GM21528 (cell line): Measurements from ENCODE around the gene RAB3D.
"Not testable (repeated sequence)": the region's sequence is repeated elsewhere in the genome, so short reads cannot be mapped to it uniquely, and the experiment has no call there.

Source experiments
- ATAC-seq: cut with Tn5 transposase; IDR thresholded peaks from one replicate; pipeline ENCODE4 v1.9.1; 2021; ENCODE audit warnings: mild to moderate bottlenecking, moderate library complexity; ENCODE audit not compliant: unreplicated experiment, low FRiP score

Gene RAB3D

DNA sequence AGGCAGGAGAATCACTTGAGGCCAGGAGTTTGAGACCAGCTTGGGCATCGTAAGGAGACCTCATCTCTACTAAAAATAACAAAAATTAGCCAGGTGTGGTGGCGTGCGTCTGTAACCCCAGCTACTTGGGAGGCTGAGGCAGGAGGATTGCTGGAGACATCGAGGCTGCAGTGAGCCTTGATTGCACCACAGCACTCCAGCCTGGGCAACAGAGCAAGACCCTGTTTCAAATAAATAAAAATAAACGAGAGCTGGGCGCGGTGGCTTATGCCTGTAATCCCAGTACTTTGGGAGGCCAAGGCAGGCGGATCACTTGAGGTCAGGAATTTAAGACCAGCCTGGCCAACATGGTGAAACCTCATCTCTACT is 626 bp upstream of the RAB3D start:
- not testable (repeated sequence) for ATAC-seq

DNA sequence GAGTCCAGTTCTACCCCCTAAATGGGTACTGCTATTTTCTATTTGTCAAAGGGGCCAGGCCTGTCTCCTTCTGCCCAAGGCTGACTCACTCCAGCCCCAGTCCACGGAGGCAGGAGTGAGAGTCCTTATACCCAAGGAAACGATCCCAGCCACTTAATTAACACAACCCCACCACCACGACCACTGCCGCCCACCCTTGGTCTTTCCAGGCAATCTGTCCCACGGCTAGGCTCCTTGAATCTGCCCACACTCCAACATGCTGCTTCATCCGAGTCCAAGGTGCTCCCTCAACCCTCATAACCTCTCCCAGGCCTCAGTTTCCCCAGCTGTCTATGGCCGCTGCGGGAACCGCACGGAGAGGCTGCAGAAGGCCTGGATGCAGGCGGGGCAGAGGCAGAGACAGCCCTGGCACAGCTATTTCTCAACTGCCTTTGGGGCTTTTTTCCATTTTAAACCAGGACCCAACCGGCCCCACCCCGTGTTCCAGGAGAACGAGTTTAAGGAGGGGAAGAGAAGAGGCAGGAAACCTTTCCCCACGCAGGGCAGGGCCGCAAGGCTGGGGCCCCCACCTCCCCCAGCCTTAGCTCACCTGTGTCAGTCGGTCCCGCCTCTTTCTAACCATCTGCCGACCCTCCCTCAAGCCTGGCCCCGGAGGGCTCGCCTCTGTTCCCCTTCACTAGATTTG is 746 bp downstream of the RAB3D start:
- ATAC-seq = no peak

DNA sequence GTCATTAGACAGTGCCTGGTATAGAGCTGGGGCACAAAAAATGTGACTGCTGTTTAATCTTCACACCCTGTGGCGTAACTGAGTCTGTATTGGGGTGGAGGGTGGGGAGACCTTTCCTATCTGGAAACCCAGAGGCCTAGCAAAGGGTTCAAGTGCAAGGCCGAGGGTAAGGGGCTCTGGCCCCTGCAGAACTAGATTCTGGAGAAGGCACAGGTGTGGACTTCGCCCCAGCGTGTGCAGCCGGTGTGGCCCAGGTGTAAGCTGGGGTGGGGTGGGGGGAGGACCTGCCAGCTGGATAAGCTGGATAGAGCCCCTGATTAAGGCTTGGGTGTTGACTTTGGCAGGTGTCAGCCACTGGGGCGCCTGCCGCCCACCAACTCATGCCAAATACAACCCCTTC is 1.3 kb downstream of the RAB3D start:
- no peak for ATAC-seq

- ATAC-seq = no peak
Measured at GRCh38 chr19:11337080-11337479, 2.4 kb downstream of the RAB3D start.

GRCh38 chr19:11335449-11336146 is 3.9 kb downstream of the RAB3D start:
- no peak for ATAC-seq

DNA sequence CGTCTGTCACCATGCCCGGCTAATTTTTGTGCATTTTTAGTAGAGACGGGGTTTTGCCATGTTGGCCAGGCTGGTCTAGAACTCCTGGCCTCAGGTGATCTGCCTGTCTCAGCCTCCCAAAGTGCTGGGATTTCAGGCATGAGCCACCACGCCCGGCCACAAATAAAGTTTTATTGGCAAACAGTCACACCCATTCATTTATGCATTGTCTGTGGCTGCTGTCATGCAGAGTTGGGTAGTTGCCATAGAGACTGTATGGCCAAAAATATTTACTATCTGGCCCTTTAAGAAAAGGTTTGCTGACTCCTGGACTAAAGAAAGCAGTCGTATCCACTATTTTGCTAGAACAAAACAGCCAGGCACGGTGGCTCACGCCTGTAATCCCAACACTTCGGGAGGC is 5.6 kb downstream of the RAB3D start:
- ATAC-seq = not testable (repeated sequence)

- ATAC-seq = no peak
Measured at GRCh38 chr19:11332822-11333221, 6.6 kb downstream of the RAB3D start.

DNA sequence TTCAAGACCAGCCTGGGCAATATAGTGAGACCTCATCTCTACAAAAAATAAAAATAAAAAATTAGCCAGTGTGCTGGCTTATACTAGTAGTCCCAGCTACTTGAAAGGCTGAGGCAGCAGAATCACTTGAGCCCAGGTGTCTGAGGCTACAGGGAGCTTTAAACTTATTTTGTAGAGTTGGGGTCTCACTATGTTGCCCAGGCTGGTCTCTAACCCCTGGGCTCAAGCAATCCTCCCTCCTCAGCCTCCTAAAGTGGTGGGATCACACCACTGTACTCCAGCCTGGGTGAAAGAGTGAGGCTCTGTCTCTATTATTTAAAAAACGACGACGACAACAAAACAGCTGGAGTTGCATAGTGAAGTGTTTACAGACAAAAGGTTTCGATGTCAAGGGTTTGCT is 8.0 kb downstream of the RAB3D start:
- ATAC-seq = no peak

- ATAC-seq = no peak
Measured at GRCh38 chr19:11330127-11330526, 9.3 kb downstream of the RAB3D start.

- ATAC-seq = no peak
Measured at GRCh38 chr19:11325544-11325943, 13.9 kb downstream of the RAB3D start.

- ATAC-seq = no peak
Measured at GRCh38 chr19:11324748-11325389, 14.6 kb downstream of the RAB3D start.

DNA sequence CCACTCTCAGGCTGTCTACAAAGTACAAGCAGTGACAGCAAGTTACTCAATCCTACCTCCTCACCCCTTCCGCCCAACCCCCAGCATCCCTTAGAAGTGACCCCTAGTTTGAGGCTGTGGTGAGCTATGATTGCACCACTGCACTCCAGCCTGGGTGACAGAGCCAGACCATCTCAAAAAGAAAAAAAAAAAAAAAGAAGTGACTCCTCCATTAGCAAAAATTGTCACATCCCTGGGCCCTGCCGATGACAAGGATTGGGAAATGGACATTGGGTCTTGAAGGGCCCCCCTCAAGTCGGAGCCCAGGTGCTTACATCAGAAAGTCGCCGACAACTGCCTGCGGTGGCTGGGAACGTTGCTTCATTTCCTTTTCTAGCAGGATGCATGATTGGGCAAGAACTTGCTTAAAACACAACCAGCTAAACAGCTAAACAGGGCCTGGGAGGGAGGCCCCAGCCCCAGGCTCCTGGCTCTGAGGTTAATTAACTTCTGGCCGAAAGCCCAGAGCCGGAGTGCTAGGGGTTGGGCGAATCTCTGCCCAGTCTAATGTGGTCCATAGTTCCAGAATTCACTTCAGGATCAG is 15.3 kb downstream of the RAB3D start:
- ATAC-seq = no peak

DNA sequence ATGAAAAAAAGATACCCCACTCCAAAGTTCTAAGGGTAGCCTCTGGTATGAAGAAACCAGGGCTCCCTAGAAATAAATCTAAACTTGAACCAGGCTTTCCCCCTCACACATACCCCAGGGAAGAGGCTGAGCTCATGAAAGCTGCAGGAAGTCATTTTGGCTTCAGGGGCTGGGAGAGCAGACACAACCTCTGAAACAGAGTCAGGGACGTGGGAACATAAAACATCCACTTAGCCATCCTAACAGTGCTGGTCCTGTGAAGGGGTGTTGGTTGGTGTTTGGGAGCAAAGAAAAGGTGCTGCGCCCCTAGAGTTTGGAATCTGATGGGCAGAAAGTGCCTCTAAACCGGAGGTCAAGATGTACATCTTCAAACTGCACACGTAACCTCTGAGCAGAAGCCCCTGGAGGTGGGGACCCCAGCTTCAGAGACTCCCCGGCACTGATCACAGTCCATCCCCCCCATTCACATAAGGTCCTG is 15.8 kb downstream of the RAB3D start:
- no peak for ATAC-seq

GRCh38 chr19:11322269-11323024 is 17.0 kb downstream of the RAB3D start:
- no peak for ATAC-seq

DNA sequence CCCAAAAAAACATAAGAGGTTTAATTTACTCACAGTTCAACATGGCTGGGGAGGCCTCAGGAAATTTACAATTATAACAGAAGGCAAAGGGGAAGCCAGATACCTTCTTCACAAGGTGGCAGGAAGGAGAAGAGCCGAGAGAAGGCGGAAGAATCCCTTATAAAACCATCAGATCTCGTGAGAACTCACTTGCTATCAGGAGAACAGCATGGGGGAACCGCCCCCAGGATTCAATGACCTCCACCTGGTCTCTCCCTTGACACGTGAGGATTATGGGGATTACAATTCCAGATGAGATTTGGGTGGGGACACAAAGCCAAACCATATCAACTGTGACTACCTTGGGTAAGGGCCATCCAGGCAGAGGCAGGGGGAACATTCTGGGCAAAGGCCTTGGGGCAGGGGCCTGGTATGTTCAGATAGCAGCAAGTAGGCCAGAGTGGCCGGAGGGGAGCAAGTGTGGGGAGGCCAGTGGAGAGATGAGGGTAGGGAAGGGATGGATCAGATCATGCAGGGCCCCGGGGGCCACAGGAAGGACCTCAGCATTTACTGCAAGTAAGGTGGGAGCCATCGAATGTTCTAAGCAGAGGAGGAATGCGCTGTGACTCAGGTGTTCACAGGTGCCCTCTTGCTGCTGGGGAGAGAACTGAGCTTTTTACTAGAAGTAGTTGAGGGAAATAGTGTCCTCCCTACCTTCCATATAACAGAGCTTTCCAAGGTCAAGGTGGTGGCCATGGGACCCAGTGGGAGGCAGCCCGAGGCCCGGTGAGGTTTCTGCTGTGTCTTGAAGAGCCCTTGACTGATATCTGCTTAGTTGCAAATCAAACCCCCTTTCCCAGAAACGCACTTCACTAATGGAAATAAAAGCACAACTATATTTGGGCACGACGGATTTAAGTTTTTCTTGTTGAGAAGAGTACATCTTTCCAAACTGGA is 18.0 kb downstream of the RAB3D start:
- ATAC-seq = no peak

DNA sequence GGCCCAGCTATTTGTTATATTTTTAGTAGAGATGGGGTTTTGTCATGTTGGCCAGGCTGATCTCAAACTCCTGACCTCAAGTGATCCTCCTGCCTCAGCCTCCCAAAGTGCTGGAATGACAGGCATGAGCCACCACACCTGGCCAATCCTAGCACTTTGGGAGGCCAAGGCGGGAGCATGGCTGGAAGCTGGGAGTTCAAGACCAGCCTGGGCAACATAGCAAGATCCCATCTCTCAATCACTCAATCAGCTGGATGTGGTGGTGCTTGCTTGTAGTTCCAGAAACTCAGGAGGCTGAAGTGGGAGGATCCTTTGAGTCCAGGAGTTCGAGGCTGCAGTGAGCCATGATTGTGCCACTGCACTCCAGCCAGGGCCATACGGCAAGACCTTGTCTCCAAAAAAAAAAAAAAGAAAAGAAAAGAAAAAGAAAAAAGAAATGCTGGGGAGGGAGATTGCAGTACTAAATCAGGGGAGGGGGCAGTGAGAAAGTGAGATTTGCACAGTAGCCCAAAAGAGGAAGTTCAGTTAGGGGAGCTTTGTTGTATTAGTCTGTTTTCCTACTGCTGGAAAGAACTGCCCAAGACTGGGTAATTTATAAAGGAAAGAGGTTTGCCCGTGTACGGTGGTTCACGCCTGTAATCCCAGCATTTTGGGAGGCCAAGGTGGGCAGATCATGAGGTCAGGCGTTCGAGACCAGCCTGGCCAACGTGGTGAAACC is 19.0 kb downstream of the RAB3D start:
- ATAC-seq = not testable (repeated sequence)

GRCh38 chr19:11306337-11306736 is 33.1 kb downstream of the RAB3D start:
- no peak for ATAC-seq

DNA sequence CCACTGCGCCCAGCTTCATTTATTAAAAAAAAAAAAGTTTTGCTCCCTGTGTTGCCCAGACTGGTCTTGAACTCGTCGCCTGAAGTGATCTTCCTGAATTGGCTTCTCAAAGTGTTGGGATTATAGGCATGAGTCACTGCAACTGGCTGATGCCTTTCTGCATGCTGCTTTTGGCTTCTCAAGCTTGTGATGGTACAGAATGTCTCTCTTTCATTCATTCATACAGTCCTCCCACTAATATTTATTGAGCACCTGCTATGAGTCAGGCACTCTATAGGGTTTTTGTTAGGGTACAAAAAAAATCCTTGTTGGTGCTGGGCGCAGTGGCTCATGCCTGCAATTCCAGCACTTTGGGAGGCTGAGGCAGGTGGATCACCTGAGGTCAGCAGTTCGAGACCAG is 34.5 kb downstream of the RAB3D start:
- no peak for ATAC-seq

DNA sequence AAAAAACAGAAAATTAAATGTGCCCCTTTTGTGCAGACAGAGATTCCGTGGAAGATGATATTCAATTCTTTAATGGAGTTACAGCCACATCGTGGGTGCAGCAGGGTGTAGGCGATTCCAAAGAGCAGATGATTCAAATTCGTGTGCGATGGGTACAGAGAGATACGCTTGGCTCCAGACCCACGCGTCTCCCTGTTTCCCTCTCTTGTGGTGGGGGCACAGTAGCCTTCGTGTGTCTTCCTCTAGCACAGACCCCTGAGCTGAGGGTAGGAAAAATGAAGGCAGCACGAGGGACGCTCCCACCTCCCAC is 38.7 kb downstream of the RAB3D start:
- no peak for ATAC-seq
